ENCODE measurements around the gene CNTFR. TPM values are rescaled to one million over a fixed set of nuclear protein-coding genes. Genes with fewer than 3 reads are reported as not detected.

The CNTFR gene
- total RNA-seq, 1 donor = not detected

GRCh38 chr9:34574571-34574970 is 15.0 kb downstream of the CNTFR start:
- no peak for DNase-seq (ENCODE audit: low read depth in 2 of 3, low spot score in 2 of 3)

GRCh38 chr9:34573599-34574325 is 15.8 kb downstream of the CNTFR start:
- no peak for DNase-seq (ENCODE audit: low read depth in 2 of 3, low spot score in 2 of 3)

- DNase-seq (ENCODE audit: low read depth in 2 of 3, low spot score in 2 of 3) = no peak
Observed at GRCh38 chr9:34572628-34573027, 16.9 kb downstream of the CNTFR start.

GRCh38 chr9:34572092-34572491 is 17.4 kb downstream of the CNTFR start:
- DNase-seq (ENCODE audit: low read depth in 2 of 3, low spot score in 2 of 3) = no peak

- no peak for DNase-seq (ENCODE audit: low read depth in 2 of 3, low spot score in 2 of 3)
Observed at GRCh38 chr9:34571481-34571810, 18.1 kb downstream of the CNTFR start.

- DNase-seq (ENCODE audit: low read depth in 2 of 3, low spot score in 2 of 3) = no peak
Observed at GRCh38 chr9:34570809-34571480, 18.6 kb downstream of the CNTFR start.

GRCh38 chr9:34570376-34570775 is 19.1 kb downstream of the CNTFR start:
- DNase-seq (ENCODE audit: low read depth in 2 of 3, low spot score in 2 of 3) = no peak

- no peak for DNase-seq (ENCODE audit: low read depth in 2 of 3, low spot score in 2 of 3)
Observed at GRCh38 chr9:34568774-34569173, 20.8 kb downstream of the CNTFR start.

- DNase-seq (ENCODE audit: low read depth in 2 of 3, low spot score in 2 of 3) = no peak
Observed at GRCh38 chr9:34568133-34568532, 21.4 kb downstream of the CNTFR start.

- DNase-seq (ENCODE audit: low read depth in 2 of 3, low spot score in 2 of 3) = no peak
Observed at GRCh38 chr9:34566972-34567371, 22.6 kb downstream of the CNTFR start.

GRCh38 chr9:34566322-34566721 is 23.2 kb downstream of the CNTFR start:
- no peak for DNase-seq (ENCODE audit: low read depth in 2 of 3, low spot score in 2 of 3)

- no peak for DNase-seq (ENCODE audit: low read depth in 2 of 3, low spot score in 2 of 3)
Observed at GRCh38 chr9:34565856-34566255, 23.7 kb downstream of the CNTFR start.

- no peak for DNase-seq (ENCODE audit: low read depth in 2 of 3, low spot score in 2 of 3)
Observed at GRCh38 chr9:34564617-34565016, 24.9 kb downstream of the CNTFR start.

GRCh38 chr9:34563262-34563661 is 26.3 kb downstream of the CNTFR start:
- no peak for DNase-seq (ENCODE audit: low read depth in 2 of 3, low spot score in 2 of 3)

- no peak for DNase-seq (ENCODE audit: low read depth in 2 of 3, low spot score in 2 of 3)
Observed at GRCh38 chr9:34562135-34562745, 27.3 kb downstream of the CNTFR start.

GRCh38 chr9:34560599-34561214 is 28.8 kb downstream of the CNTFR start:
- DNase-seq (ENCODE audit: low read depth in 2 of 3, low spot score in 2 of 3) = no peak

- DNase-seq (ENCODE audit: low read depth in 2 of 3, low spot score in 2 of 3) = no peak
Observed at GRCh38 chr9:34559624-34560455, 29.7 kb downstream of the CNTFR start.

GRCh38 chr9:34558919-34559623 is 30.5 kb downstream of the CNTFR start:
- no peak for DNase-seq (ENCODE audit: low read depth in 2 of 3, low spot score in 2 of 3)

GRCh38 chr9:34558364-34558763 is 31.2 kb downstream of the CNTFR start:
- DNase-seq (ENCODE audit: low read depth in 2 of 3, low spot score in 2 of 3) = no peak
